Measurements from ENCODE around the gene LRRC36. TPM values are rescaled to one million over a fixed set of nuclear protein-coding genes. Genes with fewer than 3 reads are reported as not detected.

Gene LRRC36
- polyA plus RNA-seq, 1 experiment = not detected

DNA sequence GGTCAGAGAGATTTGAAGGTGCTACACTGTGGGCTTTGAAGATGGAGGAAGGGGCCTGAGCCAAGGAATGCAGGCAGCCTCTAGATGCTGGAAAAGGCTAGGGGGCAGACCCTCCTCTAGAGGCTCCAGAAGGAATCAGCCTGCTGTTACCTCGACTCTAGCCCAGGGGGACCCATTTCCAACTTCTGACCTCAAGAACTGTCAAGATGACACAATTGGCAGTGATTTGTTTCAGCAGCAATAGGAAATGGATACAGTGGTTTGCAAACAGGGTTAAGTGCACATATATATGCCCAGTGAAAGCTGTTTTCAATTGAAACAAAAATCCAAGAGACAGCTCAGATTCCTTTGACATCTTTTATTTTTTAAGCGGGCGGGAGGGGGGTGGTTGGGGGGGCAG is 93.3 kb downstream of the LRRC36 start:
- no peak overlapping the region for H3K4me3 ChIP-seq (ENCODE audit: low read depth, low read length)
- no peak for DNase-seq (ENCODE audit: low read depth)
- H3K36me3 ChIP-seq (ENCODE audit: control insufficient read depth, insufficient read depth, low read length) = no peaks in the 10 kb centered on the region
- no peak for TF ChIP-seq CTCF (IDR thresholded peaks at IDR 0.05; ENCODE audit: insufficient read depth, low read depth, low read length)
- POLR2A ChIA-PET = no interaction called here
- peaks cover 7% of the 10 kb centered on the region for H3K27me3 ChIP-seq (ENCODE audit: control insufficient read depth, insufficient read depth, low read length)
- CTCF ChIA-PET = interaction anchor here (0.6 to 10.5 kb wide), 5 partner anchors 8 to 159 kb away, joined by 3 to 276 read pairs (median 3); partner anchors contain the start of gene TPPP3

- no peak overlapping the region for H3K4me3 ChIP-seq (ENCODE audit: low read depth, low read length)
- CTCF ChIA-PET = interaction anchor here (0.7 to 10.5 kb wide), 2 partner anchors 43 to 60 kb away, joined by 3 to 276 read pairs; partner anchors contain the start of gene ATP6V0D1
- no peaks in the 10 kb centered on the region for H3K36me3 ChIP-seq (ENCODE audit: control insufficient read depth, insufficient read depth, low read length)
- TF ChIP-seq CTCF (IDR thresholded peaks at IDR 0.05; ENCODE audit: insufficient read depth, low read depth, low read length) = no peak
- DNase-seq (ENCODE audit: low read depth) = no peak
- H3K27me3 ChIP-seq (ENCODE audit: control insufficient read depth, insufficient read depth, low read length) = peaks cover 12% of the 10 kb centered on the region
- POLR2A ChIA-PET = interaction anchor here (0.6 kb wide), 1 partner anchor 391 kb away, joined by 8 read pairs; no protein-coding TSS in a partner anchor
These were observed 94.4 kb downstream of the LRRC36 start for GRCh38 chr16:67421030-67421429.

GRCh38 chr16:67423015-67423414 is 96.4 kb downstream of the LRRC36 start:
- Histone ChIP-seq H3K27me3 (ENCODE audit: control insufficient read depth, insufficient read depth, low read length) (peaks cover 18% of the 10 kb centered on the region), H3K36me3 (ENCODE audit: control insufficient read depth, insufficient read depth, low read length) (no peaks in the 10 kb centered on the region), H3K4me3 (ENCODE audit: low read depth, low read length) (no peak overlapping the region)
- CTCF ChIA-PET = interaction anchor here (10.5 kb wide), 1 partner anchor 41 kb away, joined by 276 read pairs; no protein-coding TSS in a partner anchor
- no peak for DNase-seq (ENCODE audit: low read depth)
- POLR2A ChIA-PET = no interaction called here
- TF ChIP-seq CTCF (IDR thresholded peaks at IDR 0.05; ENCODE audit: insufficient read depth, low read depth, low read length) = no peak

DNA sequence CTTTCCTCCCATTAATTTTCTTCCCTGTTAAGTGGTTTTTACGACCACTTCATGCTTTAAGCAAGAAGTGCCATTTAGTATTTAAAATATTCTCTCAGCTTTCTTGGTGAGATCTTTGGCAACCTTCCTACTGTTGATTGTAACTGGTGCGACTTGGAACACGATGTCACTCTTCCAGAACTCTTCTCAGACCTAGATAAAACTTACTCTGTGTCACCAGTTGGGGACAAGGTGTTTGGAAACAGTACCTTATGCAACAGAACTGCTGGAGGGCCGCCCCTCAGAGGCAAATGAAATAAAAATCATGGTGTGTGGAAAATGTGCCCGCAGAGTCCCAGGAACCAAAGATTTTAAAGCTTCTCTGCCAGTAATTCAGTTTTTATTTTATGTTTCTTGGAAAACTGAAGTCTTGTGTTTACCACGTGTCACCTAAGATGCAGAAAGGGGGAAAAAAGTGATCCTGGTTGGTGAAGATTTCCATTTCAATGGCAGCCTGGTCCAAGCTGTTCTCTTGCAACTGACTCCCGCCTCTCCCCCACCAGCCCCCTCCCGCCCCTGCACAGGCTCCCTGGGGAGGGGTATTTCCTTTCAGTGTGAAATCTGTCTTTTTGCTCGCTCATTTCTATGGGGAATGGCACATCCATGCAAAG is 97.1 kb downstream of the LRRC36 start:
- ChIA-PET CTCF (interaction anchor here (1.1 to 10.5 kb wide), 5 partner anchors 9 to 56 kb away, joined by 3 to 276 read pairs (median 48); partner anchors contain the start of genes ATP6V0D1 and ZDHHC1), POLR2A (no interaction called here)
- no peak for DNase-seq (ENCODE audit: low read depth)
- Histone ChIP-seq H3K27me3 (ENCODE audit: control insufficient read depth, insufficient read depth, low read length) (peaks cover 18% of the 10 kb centered on the region), H3K4me3 (ENCODE audit: low read depth, low read length) (no peak overlapping the region), H3K36me3 (ENCODE audit: control insufficient read depth, insufficient read depth, low read length) (no peaks in the 10 kb centered on the region)
- TF ChIP-seq CTCF (IDR thresholded peaks at IDR 0.05; ENCODE audit: insufficient read depth, low read depth, low read length) = no peak

DNA sequence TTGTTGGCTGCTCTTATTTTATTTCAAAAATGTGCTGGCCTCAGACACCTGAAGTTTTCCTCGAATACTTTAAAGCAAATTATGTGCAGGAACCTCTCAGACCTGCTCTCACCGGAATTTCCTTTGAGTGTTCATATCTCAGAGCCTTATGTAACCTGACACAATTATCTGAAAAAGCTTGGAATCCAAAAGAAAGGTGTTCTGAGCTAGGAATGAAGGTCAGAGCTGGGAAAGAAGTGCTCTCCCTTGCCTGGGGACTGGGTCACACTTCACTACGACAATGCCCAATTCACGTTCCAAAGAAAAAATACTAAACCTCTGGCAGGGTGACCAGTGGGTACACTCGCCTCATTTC is 97.6 kb downstream of the LRRC36 start:
- Histone ChIP-seq H3K27me3 (ENCODE audit: control insufficient read depth, insufficient read depth, low read length) (peaks cover 22% of the 10 kb centered on the region), H3K36me3 (ENCODE audit: control insufficient read depth, insufficient read depth, low read length) (no peaks in the 10 kb centered on the region), H3K4me3 (ENCODE audit: low read depth, low read length) (no peak overlapping the region)
- CTCF ChIA-PET = interaction anchor here (1.1 to 10.5 kb wide), 5 partner anchors 9 to 56 kb away, joined by 3 to 276 read pairs (median 48); partner anchors contain the start of genes ATP6V0D1 and ZDHHC1
- TF ChIP-seq CTCF (IDR thresholded peaks at IDR 0.05; ENCODE audit: insufficient read depth, low read depth, low read length) = no peak
- POLR2A ChIA-PET = no interaction called here
- DNase-seq (ENCODE audit: low read depth) = no peak
